HG03045 (cell line): ENCODE measurements around the gene GPATCH2.
A peak's percentile ranks its signal among the peaks of the same experiment; 100 is the strongest.

Experiments
- ATAC-seq: cut with Tn5 transposase; IDR thresholded peaks from one replicate; pipeline ENCODE4 v1.9.1; 2021; ENCODE audit warnings: mild to moderate bottlenecking, moderate library complexity; ENCODE audit not compliant: unreplicated experiment

Gene GPATCH2

DNA sequence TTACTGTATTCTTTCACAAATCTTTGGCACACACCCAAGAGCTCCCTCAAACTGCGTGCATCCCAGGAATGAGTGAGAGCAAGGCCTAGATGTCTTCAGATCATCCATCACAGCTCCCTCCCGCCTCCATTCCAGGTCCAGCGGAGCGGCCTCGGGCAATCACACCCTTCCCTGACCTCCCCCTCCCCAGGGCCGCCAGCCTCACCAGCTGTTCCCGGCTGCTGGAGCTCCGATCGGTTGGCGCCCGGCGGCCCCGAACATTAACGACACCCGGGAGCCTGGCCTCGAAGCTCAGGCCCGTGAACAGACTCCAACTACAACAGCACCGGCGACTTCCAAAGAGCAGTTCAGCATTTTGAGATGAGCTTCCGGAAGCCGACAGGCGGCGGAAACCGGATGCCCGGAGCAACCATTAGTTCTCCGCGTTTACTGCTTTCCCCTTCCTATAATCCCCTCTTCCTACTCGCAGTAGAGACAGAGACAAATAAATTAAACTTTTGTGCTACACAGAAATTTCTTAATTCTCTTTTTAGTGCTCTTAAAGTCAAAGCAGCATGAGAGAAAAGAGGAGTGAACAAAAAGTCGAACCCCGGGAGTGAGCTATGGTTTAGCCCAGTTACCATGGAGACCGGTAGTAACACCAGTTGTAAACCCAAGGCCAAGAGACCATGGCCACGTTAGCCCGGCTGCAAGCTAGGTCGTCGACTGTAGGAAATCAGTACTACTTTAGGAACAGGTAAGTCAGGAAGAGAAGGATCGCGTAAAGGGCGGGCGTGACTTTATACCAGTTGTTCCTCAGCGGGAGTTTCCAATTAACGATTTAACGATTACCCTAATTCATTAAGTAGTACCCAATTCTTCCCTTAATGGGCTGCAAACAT is at the start of gene GPATCH2, which contains the start of gene SPATA17:
Gene GPATCH2 (minus strand): TSS at position 380 of the 881 bp plus-strand sequence. CDS start 119 bp downstream, at position 261.
Gene SPATA17 (plus strand): TSS at position 634 of the 881 bp plus-strand sequence. CDS start 35 bp downstream, at position 669.
- peak; percentile 99 for ATAC-seq

GRCh38 chr1:217674028-217674729 is 43.3 kb upstream of the GPATCH2 start:
- no peak for ATAC-seq

DNA sequence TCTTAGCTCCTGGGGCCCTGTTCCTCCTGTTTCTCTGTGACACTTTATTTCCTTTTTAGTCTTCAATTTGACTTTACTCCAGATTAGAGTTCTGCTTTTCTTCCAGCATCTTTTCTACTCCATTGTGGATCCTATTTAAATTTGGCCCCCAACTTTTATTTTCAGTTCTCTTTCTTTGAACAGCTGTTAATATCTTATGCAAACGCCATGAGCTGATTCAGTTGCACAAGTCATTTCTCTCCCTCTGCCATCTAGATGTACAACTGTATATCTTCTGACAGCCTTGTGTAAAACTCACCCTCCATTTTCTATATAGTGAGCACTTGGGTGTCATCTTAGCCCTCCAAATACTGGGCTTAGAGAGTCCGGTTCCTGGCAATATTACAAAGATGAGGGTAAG is 42.5 kb upstream of the GPATCH2 start:
- no peak for ATAC-seq

GRCh38 chr1:217668351-217668940 is 37.6 kb upstream of the GPATCH2 start:
- ATAC-seq = no peak

DNA sequence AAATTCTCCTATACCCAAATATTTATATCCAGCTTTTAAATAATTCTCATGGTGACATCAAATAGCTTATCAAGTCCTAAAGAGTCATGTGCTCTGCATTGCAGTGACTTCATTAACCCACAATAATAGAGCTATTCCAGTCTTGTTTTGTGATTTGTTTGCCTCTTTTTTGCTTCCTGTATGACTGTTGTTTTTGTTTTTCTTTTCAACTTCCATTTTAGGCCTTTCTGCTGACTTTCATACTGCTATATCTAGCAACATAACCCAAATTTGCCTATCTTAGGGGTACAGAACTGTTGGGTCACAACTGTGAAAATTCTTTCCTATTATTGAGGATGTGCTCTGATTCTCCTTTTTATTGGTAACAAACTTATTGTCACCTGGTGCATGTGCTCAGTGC is 30.5 kb upstream of the GPATCH2 start:
- no peak for ATAC-seq

DNA sequence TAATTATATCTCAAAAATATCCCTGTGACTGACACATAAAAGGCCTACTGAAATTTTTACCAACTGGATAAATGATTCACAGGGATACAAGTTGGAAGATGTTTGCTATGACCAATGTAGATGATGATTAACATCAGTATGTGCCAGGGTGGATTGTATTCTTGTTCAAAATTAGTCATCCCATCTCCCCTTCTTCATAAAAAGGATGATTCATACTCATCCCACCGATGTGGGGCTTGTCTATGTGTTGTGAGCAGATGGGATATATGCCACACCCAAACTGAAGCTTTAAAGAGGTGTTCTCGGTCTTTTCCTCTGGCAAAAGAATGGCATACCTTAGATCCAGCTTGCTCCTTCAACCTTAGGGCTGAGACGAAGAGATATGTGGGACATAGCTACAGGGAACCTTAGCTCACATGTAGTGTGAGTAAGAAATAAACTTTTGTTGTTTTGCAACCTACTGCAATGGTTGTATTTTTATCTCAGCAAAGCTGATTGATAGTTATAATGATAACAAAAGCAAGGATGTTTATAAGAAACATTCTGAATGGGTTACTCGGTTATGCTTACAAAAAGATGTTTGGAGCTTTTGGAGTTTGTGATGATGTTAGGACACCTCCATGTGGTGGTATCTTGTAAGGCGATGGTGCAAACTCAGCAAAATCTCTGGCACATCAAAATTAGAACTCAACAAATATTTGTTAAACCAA is 29.6 kb upstream of the GPATCH2 start:
- peak; percentile 66 for ATAC-seq

DNA sequence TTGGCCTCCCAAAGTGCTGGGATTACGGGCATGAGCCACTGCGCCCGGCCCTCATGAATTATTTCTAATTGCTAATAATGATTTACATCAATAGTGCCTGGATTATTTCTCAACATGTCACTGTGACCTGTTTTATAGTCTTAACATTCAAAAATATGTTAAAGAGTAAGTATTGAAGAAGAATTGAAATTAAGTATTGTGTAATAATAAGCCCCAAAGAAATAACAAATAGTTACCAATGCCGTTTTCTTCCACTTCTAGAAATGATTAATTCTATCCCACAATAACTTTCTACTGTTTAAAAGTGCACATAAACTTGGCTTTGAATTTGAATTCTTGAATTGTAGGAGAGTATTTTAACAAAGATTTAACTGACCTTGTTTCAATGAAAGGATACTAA is 19.8 kb upstream of the GPATCH2 start:
- ATAC-seq = no peak

DNA sequence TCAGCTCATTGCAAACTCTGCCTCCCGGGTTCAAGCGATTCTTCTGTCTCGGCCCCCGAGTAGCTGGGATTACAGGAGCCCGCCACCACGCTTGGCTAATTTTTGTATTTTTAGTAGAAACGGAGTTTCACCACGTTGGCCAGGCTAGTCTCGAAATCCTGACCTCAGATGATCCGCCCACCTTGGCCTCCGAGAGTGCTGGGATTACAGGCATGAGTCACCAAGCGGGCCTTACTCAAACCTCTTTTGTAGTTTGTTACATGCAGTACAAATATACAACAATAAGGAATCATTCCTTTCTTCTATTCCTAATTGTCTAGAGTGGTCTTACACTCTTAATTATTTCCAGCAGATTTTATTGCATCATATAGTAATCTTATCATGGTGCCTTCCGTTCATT is 16.9 kb upstream of the GPATCH2 start:
- no peak for ATAC-seq

DNA sequence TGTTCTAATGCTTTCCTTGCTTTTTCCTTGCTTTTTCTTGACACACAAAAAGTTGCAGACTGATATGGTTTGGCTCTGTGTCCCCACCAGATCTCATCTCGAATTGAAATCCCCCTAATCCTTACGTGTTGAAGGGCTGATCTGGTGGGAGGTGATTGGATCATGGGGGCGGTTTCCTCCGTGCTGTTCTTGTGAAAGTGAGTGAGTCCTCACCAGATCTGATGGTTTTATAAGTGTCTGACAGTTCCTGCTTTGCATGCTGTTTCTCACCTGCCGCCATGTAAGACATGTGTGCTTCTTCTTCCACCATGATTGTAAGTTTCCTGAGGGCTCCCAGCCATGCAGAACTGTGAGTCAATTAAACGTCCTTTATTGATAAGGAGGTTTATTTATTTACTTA is 11.6 kb upstream of the GPATCH2 start:
- no peak for ATAC-seq

DNA sequence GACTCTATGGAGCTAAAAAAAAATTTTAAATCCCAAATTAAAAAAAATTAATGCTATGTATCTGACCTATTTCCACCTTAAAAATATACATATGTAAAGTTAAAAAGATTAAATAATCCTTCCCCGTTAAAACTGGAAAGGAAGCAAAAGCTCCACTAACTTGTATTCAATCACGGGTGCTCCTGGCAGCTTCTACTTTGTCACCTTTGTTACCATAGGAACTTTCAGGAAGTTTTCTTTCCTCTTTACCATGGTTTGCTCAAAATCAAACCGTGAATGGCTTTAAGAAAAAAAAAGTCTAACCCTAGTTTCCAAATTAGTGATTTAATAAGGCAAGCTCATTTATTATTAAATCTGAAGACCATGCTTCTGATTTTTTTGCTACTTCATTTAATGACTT is 3.5 kb downstream of the GPATCH2 start:
- ATAC-seq = no peak

- no peak for ATAC-seq
Observed at GRCh38 chr1:217626321-217626720, 4.6 kb downstream of the GPATCH2 start.

DNA sequence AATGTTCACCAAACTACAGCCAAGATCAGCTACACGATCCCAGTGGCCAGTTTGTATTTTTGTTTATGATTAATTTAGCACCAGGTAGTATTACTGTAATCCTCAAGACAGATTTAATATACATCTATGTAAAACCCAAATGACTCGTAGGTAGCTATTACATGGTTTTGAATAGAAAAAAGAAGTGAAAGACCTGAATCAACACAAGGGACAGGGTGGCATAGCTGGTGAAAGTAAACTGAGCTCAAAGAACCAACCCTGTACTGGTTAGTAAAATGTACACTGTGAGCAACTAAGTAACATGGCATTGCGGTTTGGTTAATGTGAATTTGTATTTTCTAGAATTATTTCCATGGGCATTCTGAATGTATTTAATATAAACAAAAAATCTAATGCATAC is 8.8 kb downstream of the GPATCH2 start:
- ATAC-seq = no peak

GRCh38 chr1:217620814-217621213 is 10.1 kb downstream of the GPATCH2 start:
- peak; percentile 100 for ATAC-seq

DNA sequence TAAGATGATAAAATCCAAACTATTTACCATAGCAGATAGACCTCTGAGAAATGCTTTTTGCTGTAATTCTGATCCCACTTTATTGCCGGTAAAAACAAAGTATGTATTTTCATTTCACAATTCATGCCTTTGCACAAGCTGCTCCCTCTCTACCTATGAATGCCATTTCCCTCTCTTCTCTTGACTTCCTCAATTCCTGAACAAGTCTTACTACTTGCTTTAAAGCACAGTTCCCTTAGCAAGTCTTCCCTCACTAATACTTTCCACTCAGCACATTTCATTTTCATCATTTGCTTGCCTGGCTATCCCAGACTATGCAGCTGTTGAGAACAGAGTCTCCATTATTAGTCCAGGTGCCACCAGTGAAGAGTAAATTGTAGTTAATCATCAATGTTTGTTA is 13.8 kb downstream of the GPATCH2 start:
- no peak for ATAC-seq

DNA sequence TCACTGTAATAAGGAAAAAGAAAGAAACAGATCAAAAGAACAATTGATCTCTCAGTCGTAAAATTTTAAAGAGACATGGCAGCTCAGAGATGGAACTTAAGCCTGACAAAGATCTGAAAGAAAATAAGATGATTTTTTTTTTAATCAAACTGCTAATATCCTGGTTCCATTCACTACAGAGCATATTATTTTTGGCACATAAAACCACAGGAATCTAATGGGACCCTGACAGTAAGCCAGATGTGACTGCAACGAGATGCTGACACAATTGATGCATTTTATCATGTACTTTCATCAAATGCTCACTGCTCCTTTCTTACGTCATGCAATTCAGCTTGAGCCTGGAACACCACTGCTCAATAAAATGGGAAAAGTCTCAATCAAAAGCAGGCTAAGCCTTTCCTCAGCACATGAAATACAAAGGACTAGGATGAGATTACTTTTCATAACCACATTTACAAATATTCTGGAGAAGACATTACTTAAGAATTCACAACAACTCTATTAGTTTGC is 16.6 kb downstream of the GPATCH2 start:
- no peak for ATAC-seq

DNA sequence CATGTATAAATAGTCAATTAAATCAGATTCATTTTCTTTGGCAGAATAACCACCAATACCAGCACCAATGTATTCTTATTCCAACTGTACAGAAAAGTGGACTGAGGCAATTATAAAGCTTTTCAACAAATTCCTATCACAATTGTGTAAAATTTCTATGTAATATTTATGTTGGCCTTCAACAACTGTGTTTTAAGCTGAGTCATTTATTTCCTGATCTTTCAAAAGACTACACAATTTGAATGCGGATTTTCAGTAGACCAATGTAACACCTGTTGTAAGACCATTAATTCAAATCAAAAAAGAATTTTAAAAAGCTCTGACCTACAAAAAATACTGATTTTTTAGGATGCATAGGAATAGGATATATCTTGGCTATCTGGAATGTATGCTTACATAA is 25.5 kb downstream of the GPATCH2 start:
- ATAC-seq = no peak

DNA sequence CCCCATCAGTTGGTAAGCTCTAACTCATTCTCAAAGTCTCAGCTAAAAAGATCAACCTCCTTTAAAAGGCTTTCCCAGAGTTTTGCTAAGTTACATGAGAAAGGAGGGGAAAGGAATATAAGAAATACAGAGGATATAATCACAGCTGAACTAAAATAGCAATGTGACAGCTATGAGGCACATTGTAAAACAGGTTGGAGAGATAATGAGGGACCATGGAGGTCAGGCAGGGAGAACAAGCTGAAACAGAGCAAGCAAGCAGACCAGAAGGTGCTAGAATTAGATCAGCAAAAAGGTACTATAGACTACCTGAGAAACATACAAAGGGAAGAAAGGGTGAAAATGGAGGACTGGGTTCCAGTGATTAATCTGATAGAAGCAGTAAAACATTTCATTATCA is 28.5 kb downstream of the GPATCH2 start:
- no peak for ATAC-seq

DNA sequence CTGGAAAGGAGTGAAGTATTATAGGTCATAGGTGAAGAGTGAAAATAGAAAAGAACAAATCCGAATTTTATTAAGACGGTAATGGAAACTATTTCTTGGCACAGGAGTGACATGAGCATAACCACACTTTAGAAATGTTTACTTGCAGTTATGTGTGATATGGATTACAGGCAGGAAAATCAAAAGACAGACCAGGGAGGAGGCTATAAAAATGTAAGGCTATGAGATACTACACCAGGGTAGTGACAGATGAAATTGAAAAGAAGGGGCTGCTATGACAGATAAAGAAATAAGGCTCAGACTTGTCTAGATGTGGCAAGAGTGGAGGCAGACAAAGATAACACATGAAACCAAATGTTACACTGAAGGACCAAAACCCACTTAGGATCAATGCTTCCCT is 31.7 kb downstream of the GPATCH2 start:
- ATAC-seq = no peak

GRCh38 chr1:217590598-217590997 is 40.3 kb downstream of the GPATCH2 start:
- no peak for ATAC-seq

- ATAC-seq = no peak
Observed at GRCh38 chr1:217586586-217586985, 44.3 kb downstream of the GPATCH2 start.

DNA sequence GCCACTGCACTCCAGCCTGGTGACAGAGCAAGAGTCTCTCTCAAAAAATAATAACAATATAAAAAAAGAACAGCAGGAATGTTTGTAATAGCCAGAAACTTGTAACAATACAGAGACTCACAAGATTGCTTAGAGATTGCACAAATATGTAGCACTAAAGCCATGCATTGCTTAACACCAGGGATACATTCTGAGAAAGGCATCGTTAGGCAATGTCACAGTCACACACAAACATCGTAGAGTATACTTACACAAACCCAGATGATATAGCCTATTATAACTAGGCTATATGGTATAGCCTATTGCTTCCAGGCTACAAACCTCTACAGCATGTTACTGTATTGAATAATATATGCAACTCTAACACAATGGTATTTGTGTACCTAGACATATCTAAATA is 45.3 kb downstream of the GPATCH2 start:
- no peak for ATAC-seq
